IPS-15b (cell line): ENCODE results near the gene ARHGEF11.

ENCODE experiments used
- H3K27me3 ChIP-seq: one replicate; pipeline ENCODE4 v1.6.1; 2013; ENCODE audit warnings: low read length; ENCODE audit not compliant: control insufficient read depth, insufficient read depth
- H3K36me3 ChIP-seq: one replicate; pipeline ENCODE4 v1.6.1; 2013; ENCODE audit warnings: low read length; ENCODE audit not compliant: control insufficient read depth, insufficient read depth
- H3K4me1 ChIP-seq: one replicate; pipeline ENCODE4 v1.6.1; 2013; ENCODE audit warnings: mild to moderate bottlenecking, low read length; ENCODE audit not compliant: control insufficient read depth, insufficient read depth
- H3K4me3 ChIP-seq: one replicate; pipeline ENCODE4 v1.5.1; 2013; ENCODE audit warnings: low read depth, low read length
- H3K9ac ChIP-seq: one replicate; pipeline ENCODE4 v1.6.1; 2013; ENCODE audit warnings: low read depth, mild to moderate bottlenecking, low read length
- H3K9me3 ChIP-seq: one replicate; pipeline ENCODE4 v1.6.1; 2013; ENCODE audit warnings: mild to moderate bottlenecking, low read length; ENCODE audit not compliant: control insufficient read depth, insufficient read depth

ARHGEF11 gene, protein sequence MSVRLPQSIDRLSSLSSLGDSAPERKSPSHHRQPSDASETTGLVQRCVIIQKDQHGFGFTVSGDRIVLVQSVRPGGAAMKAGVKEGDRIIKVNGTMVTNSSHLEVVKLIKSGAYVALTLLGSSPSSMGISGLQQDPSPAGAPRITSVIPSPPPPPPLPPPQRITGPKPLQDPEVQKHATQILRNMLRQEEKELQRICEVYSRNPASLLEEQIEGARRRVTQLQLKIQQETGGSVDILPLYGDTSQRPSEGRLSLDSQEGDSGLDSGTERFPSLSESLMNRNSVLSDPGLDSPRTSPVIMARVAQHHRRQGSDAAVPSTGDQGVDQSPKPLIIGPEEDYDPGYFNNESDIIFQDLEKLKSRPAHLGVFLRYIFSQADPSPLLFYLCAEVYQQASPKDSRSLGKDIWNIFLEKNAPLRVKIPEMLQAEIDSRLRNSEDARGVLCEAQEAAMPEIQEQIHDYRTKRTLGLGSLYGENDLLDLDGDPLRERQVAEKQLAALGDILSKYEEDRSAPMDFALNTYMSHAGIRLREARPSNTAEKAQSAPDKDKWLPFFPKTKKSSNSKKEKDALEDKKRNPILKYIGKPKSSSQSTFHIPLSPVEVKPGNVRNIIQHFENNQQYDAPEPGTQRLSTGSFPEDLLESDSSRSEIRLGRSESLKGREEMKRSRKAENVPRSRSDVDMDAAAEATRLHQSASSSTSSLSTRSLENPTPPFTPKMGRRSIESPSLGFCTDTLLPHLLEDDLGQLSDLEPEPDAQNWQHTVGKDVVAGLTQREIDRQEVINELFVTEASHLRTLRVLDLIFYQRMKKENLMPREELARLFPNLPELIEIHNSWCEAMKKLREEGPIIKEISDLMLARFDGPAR (N-terminal part only)

GRCh38 chr1:157045250-157046218 is at the start of gene ARHGEF11:
TSS of gene ARHGEF11 (minus strand) at chr1:157045742. CDS start at chr1:157044330, 1,412 bp downstream.
- Histone ChIP-seq H3K4me1 (peaks cover 24% of the 10 kb centered on the region), H3K36me3 (no peaks in the 10 kb centered on the region), H3K27me3 (no peaks in the 10 kb centered on the region), H3K4me3 (peak within 1 kb of the TSS; percentile 89), H3K9ac (peak within 1 kb of the TSS; percentile 89), H3K9me3 (no peaks in the 10 kb centered on the region)

DNA sequence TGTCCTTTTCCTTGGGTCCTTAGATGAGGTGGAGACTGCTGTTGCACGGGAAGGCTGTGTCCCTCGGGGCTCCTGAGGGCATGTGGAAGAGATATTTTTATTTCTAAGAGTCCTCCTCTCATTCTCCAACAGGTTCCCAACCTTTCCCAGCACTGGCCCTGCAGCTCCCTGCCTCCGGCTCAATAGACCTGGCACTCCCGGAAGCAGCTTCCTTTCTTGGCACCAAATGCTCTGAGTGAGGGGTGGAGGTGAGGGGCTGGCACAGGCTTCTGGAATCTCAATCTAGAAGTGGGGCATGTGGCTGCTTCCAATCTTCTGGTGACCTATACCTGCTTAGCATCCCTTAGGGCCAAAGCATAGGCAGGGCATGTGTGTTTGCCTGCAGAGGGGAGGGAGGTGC is 49.5 kb upstream of the ARHGEF11 start:
- Histone ChIP-seq H3K36me3 (no peaks in the 10 kb centered on the region), H3K27me3 (no peaks in the 10 kb centered on the region), H3K4me3 (no peak overlapping the region), H3K4me1 (no peaks in the 10 kb centered on the region), H3K9ac (no peak overlapping the region), H3K9me3 (no peaks in the 10 kb centered on the region)

DNA sequence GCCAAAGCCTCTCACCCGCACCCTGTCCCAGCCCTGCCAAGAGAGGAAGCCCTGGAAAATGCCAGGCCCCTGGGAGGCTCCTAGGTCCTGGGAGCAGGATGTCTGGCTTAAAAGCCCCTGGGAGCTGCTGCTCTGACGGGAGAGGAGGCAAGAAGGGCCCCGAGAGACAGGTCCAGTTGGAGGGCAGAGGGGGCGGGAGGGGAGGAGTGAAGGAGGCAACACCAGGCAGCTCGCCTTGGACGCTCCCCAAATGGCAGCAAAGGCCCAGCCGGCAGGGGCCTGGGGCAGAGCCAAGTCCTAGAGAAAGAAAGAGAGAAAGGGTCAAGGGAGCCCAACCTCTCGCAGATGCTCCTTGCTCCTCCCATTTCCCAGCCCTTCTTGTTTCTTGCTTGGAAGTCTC is 47.3 kb upstream of the ARHGEF11 start:
- Histone ChIP-seq H3K9ac (no peak overlapping the region), H3K36me3 (no peaks in the 10 kb centered on the region), H3K4me1 (no peaks in the 10 kb centered on the region), H3K9me3 (no peaks in the 10 kb centered on the region), H3K4me3 (no peak overlapping the region), H3K27me3 (no peaks in the 10 kb centered on the region)

DNA sequence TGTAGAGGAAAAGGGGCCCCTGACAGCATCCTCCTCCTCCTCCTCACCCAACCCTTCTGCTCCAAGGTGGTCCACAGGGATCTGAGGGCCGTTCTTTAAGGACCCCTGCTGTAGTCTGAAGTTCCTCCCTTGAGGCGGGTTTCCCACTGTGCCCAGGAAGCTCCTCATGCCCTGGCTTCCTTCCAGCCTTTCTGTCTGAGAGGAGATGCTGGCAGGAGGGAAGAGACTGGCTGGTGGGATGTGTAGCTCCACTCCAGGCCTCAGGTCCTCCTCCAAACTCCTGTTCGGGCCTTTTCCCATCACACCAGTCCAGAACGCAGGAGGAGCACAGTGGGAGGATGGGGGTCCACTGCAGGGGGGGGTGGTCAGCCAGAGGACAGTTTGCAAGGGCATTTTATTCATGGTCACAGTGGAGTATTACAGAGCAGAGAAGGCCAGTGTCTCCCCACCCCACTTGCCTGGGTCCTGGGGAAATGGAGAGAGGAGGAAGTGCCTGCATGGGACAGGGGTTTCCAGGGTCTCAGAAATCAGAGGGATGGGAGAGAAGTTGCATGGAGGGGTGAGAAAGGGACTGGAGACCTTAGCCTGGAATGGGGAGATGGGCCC is 46.2 kb upstream of the ARHGEF11 start:
- Histone ChIP-seq H3K27me3 (no peaks in the 10 kb centered on the region), H3K9me3 (no peaks in the 10 kb centered on the region), H3K9ac (no peak overlapping the region), H3K4me3 (no peak overlapping the region), H3K36me3 (no peaks in the 10 kb centered on the region), H3K4me1 (no peaks in the 10 kb centered on the region)

DNA sequence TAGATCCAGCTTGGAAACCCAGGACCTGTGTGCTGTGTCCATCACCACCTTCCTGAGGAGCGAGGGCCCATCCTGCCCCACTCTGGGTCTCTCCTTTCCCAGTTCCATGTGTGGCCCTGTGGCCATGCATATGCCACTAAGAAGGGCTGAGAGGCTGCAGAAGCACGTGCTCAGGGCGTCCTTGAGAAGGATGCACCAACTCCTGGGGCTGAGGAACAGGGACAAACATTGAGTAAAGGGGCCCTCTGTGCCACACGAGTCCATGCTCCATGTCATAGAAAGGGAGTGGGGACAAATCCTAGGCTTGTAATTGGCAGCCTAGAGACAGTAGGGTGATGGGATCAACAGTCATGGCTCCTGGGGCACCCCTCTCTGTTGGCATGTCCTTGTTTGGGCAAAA is 45.6 kb upstream of the ARHGEF11 start:
- no peaks in the 10 kb centered on the region for H3K27me3 ChIP-seq
- H3K9me3 ChIP-seq, result no peaks in the 10 kb centered on the region
- H3K36me3 ChIP-seq, result no peaks in the 10 kb centered on the region
- H3K9ac ChIP-seq, result no peak overlapping the region
- peaks cover 4% of the 10 kb centered on the region for H3K4me1 ChIP-seq
- no peak overlapping the region for H3K4me3 ChIP-seq

GRCh38 chr1:157090771-157091170 is 45.2 kb upstream of the ARHGEF11 start:
- H3K4me3 ChIP-seq, result no peak overlapping the region
- H3K9me3 ChIP-seq, result no peaks in the 10 kb centered on the region
- peaks cover 4% of the 10 kb centered on the region for H3K4me1 ChIP-seq
- no peaks in the 10 kb centered on the region for H3K36me3 ChIP-seq
- no peaks in the 10 kb centered on the region for H3K27me3 ChIP-seq
- H3K9ac ChIP-seq, result no peak overlapping the region

DNA sequence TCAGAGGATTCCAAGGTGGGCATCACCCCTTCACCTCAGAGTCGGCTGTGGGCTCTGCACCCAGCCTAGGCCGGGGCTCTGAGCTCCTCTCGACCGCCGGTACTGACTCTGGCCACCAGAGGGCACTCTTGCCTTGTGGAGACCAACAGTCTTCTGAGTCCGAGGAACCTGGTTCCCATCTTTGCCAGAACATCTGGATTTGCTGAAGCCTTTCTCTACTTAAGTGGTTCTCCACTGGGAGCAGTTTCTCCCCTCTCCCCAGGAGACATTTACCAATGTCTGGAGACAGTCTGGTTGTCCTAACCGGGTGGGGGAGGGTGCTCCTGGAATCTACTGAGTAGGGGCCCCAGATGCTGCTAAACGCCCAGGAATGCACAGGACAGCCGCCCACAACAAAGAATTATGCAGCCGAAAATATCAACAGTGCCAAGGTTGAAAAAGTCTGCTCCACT is 44.7 kb upstream of the ARHGEF11 start:
- Histone ChIP-seq H3K9me3 (no peaks in the 10 kb centered on the region), H3K4me1 (peaks cover 4% of the 10 kb centered on the region), H3K27me3 (no peaks in the 10 kb centered on the region), H3K4me3 (no peak overlapping the region), H3K9ac (no peak overlapping the region), H3K36me3 (no peaks in the 10 kb centered on the region)

DNA sequence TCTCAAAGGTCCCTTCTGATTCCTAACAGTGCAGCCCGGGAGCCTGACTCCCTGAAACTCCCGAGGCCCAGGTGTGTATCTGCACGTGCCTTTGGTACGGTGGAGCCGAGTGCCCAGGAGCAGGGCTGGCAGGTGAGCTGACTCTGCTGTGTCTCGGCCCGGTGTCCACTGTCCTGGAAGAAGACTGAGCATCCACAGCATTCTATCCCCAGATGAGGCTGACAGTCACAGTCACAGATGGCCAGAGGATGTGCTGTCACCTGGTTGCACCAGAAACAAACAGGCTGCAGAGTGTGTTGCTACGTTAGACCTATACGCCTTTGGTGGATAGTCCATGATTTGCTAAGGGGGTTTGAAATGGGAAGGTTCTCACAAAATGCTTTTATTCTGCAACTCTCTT is 44.2 kb upstream of the ARHGEF11 start:
- H3K4me3 ChIP-seq, result no peak overlapping the region
- H3K9me3 ChIP-seq, result no peaks in the 10 kb centered on the region
- H3K27me3 ChIP-seq, result no peaks in the 10 kb centered on the region
- H3K9ac ChIP-seq, result no peak overlapping the region
- peaks cover 4% of the 10 kb centered on the region for H3K4me1 ChIP-seq
- H3K36me3 ChIP-seq, result no peaks in the 10 kb centered on the region

- Histone ChIP-seq H3K9me3 (no peaks in the 10 kb centered on the region), H3K36me3 (no peaks in the 10 kb centered on the region), H3K4me3 (no peak overlapping the region), H3K27me3 (no peaks in the 10 kb centered on the region), H3K4me1 (peaks cover 4% of the 10 kb centered on the region), H3K9ac (no peak overlapping the region)
Measured at GRCh38 chr1:157088607-157089006, 43.1 kb upstream of the ARHGEF11 start.

DNA sequence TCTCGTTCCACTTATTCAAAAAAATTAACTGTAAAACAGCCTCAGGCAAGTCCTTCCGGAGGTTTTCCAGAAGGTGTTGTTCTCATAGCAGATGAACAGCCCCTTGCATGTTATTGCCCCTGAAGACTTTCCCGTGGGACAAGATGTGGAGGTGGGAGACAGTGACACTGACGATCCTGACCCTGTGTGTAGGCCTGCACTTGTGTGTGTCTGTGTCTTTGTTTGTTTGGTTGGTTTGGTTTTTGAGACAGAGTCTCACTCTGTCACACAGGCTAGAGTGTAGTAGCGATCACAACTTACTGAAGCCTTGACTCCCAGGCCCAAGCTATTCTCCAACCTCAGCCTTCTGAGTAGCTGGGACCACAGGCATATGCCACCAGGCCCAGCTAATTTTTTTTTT is 41.5 kb upstream of the ARHGEF11 start:
- H3K9ac ChIP-seq, result no peak overlapping the region
- peaks cover 4% of the 10 kb centered on the region for H3K4me1 ChIP-seq
- H3K36me3 ChIP-seq, result no peaks in the 10 kb centered on the region
- no peaks in the 10 kb centered on the region for H3K27me3 ChIP-seq
- no peak overlapping the region for H3K4me3 ChIP-seq
- H3K9me3 ChIP-seq, result no peaks in the 10 kb centered on the region

DNA sequence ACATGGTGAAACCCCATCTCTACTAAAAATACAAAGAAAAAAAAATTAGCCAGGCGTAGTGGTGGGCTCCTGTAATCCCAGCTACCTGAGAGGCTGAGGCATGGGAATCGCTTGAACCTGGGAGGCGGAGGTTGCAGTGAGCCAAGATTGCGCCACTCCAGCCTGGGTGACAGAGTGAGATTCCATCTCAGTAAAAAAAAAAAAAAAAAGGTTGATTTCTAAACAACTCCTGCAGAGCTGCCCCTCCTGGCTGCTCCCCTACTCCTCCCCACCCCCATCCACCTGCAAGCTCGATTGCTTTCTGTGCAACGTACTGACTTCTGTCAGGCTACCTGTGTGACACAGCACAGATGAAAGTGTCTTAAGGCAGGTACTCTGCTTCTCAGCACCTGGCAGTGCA is 40.8 kb upstream of the ARHGEF11 start:
- peaks cover 4% of the 10 kb centered on the region for H3K4me1 ChIP-seq
- no peak overlapping the region for H3K4me3 ChIP-seq
- no peaks in the 10 kb centered on the region for H3K9me3 ChIP-seq
- no peak overlapping the region for H3K9ac ChIP-seq
- no peaks in the 10 kb centered on the region for H3K36me3 ChIP-seq
- H3K27me3 ChIP-seq, result no peaks in the 10 kb centered on the region
